Astrocyte (in vitro differentiated cells and primary cell): ENCODE data around the gene RPS3A. TPM values are rescaled to one million over a fixed set of nuclear protein-coding genes. Genes with fewer than 3 reads are reported as not detected.

ENCODE experiments used
- DNase-seq: peaks from one replicate; pipeline ENCODE4 v3.0.0-alpha.2; 2010; ENCODE audit warnings: low read depth
- FAIRE-seq: peaks from 2 replicates; lab custom pipeline; 2011; peaks lifted over from hg19 to GRCh38; lab: Jason Lieb, UNC
- H2AFZ ChIP-seq: 2 replicates; pipeline ENCODE4 v1.6.0; 2012; ENCODE audit warnings: low read depth, low read length, inconsistent platforms
- H3K27ac ChIP-seq: 2 replicates; pipeline ENCODE4 v1.5.1; 2011; ENCODE audit warnings: low read depth, low read length, inconsistent platforms
- H3K27me3 ChIP-seq: 2 replicates; pipeline ENCODE4 v1.6.0; 2011; ENCODE audit warnings: low read length, inconsistent platforms; ENCODE audit not compliant: insufficient read depth
- H3K36me3 ChIP-seq: 2 replicates; pipeline ENCODE4 v1.5.1; 2011; ENCODE audit warnings: low read length, inconsistent platforms; ENCODE audit not compliant: insufficient read depth
- H3K4me1 ChIP-seq: 2 replicates; pipeline ENCODE4 v1.5.1; 2011; ENCODE audit warnings: low read length, inconsistent platforms; ENCODE audit not compliant: insufficient read depth
- H3K4me2 ChIP-seq: 2 replicates; pipeline ENCODE4 v1.6.0; 2012; ENCODE audit warnings: low read length, inconsistent platforms
- H3K4me3 ChIP-seq: 2 replicates; pipeline ENCODE4 v1.5.1; 2011; ENCODE audit warnings: low read depth, mild to moderate bottlenecking, low read length, inconsistent platforms; ENCODE audit not compliant: insufficient read depth
- H3K79me2 ChIP-seq: 2 replicates; pipeline ENCODE4 v1.6.0; 2012; ENCODE audit warnings: mild to moderate bottlenecking, low read length, inconsistent platforms; ENCODE audit not compliant: insufficient read depth
- H3K9ac ChIP-seq: 2 replicates; pipeline ENCODE4 v1.6.0; 2012; ENCODE audit warnings: mild to moderate bottlenecking, low read length, inconsistent platforms
- H3K9me3 ChIP-seq: 2 replicates; pipeline ENCODE4 v1.5.1; 2012; ENCODE audit warnings: low read depth, mild to moderate bottlenecking, low read length, inconsistent platforms; ENCODE audit not compliant: insufficient read depth
- H4K20me1 ChIP-seq: 2 replicates; pipeline ENCODE4 v1.6.0; 2012; ENCODE audit warnings: low read length, inconsistent platforms; ENCODE audit not compliant: insufficient read depth
- H3K27ac Mint-ChIP-seq: one replicate; pipeline ENCODE4 v1.8.0; 2021; ENCODE audit warnings: mild to moderate bottlenecking, mixed read lengths; ENCODE audit not compliant: unreplicated experiment
- H3K27me3 Mint-ChIP-seq: one replicate; pipeline ENCODE4 v1.8.0; 2021; ENCODE audit warnings: low read depth, mixed read lengths; ENCODE audit not compliant: unreplicated experiment
- H3K36me3 Mint-ChIP-seq: one replicate; pipeline ENCODE4 v1.8.0; 2021; ENCODE audit warnings: low read depth, mixed read lengths; ENCODE audit not compliant: unreplicated experiment
- H3K4me1 Mint-ChIP-seq: one replicate; pipeline ENCODE4 v1.8.0; 2021; ENCODE audit warnings: low read depth, mixed read lengths; ENCODE audit not compliant: unreplicated experiment
- H3K4me3 Mint-ChIP-seq: one replicate; pipeline ENCODE4 v1.8.0; 2021; ENCODE audit warnings: mild to moderate bottlenecking, moderate library complexity, mixed read lengths; ENCODE audit not compliant: unreplicated experiment
- H3K9me3 Mint-ChIP-seq: one replicate; pipeline ENCODE4 v1.8.0; 2021; ENCODE audit warnings: mild to moderate bottlenecking, mixed read lengths; ENCODE audit not compliant: unreplicated experiment
- CTCF ChIP-seq: IDR thresholded peaks from 2 replicates; pipeline ENCODE4 v1.5.1; 2011; ENCODE audit warnings: low read depth, mild to moderate bottlenecking, inconsistent platforms, low read length, moderate library complexity; ENCODE audit not compliant: insufficient read depth
- EZH2 ChIP-seq: IDR thresholded peaks from 2 replicates; pipeline ENCODE4 v1.6.1; 2012; ENCODE audit warnings: mild to moderate bottlenecking, low read length, inconsistent platforms; ENCODE audit not compliant: insufficient read depth
- total RNA-seq: library from RNA; stranded (reverse); gene quantifications from 2 replicates; pipeline ENCODE4 v1.2.1, GENCODE V29; 2021

RPS3A gene
- total RNA-seq, 1 donor from 2014 or later, result 1,351 TPM

GRCh38 chr4:151091047-151091446 lies 8.4 kb upstream of the RPS3A start:
- H3K4me1 Mint-ChIP-seq, result no peaks in the 10 kb centered on the region
- H3K4me3 ChIP-seq, result no peak overlapping the region
- FAIRE-seq, result no peak
- no peak overlapping the region for H2AFZ ChIP-seq
- H3K9me3 ChIP-seq, result no peaks in the 10 kb centered on the region
- no peaks in the 10 kb centered on the region for H3K9me3 Mint-ChIP-seq
- no peaks in the 10 kb centered on the region for H3K36me3 ChIP-seq
- H3K79me2 ChIP-seq, result no peaks in the 10 kb centered on the region
- H3K27ac Mint-ChIP-seq, result no peak overlapping the region
- TF ChIP-seq EZH2 (no peak), CTCF (no peak)
- no peaks in the 10 kb centered on the region for H3K27me3 Mint-ChIP-seq
- H3K9ac ChIP-seq, result no peak overlapping the region
- H3K36me3 Mint-ChIP-seq, result no peaks in the 10 kb centered on the region
- no peaks in the 10 kb centered on the region for H4K20me1 ChIP-seq
- no peak for DNase-seq
- no peak overlapping the region for H3K4me3 Mint-ChIP-seq
- no peaks in the 10 kb centered on the region for H3K27me3 ChIP-seq
- H3K27ac ChIP-seq, result no peak overlapping the region
- no peaks in the 10 kb centered on the region for H3K4me1 ChIP-seq
- no peak overlapping the region for H3K4me2 ChIP-seq

- no peaks in the 10 kb centered on the region for H3K4me1 Mint-ChIP-seq
- H3K9ac ChIP-seq, result no peak overlapping the region
- H3K4me3 ChIP-seq, result no peak overlapping the region
- H3K36me3 Mint-ChIP-seq, result no peaks in the 10 kb centered on the region
- no peak overlapping the region for H3K4me2 ChIP-seq
- H3K79me2 ChIP-seq, result no peaks in the 10 kb centered on the region
- no peak for DNase-seq
- no peaks in the 10 kb centered on the region for H3K27me3 Mint-ChIP-seq
- FAIRE-seq, result no peak
- no peak for TF ChIP-seq EZH2
- no peak for TF ChIP-seq CTCF
- no peaks in the 10 kb centered on the region for H3K9me3 ChIP-seq
- no peaks in the 10 kb centered on the region for H3K27me3 ChIP-seq
- no peaks in the 10 kb centered on the region for H4K20me1 ChIP-seq
- no peaks in the 10 kb centered on the region for H3K36me3 ChIP-seq
- no peaks in the 10 kb centered on the region for H3K4me1 ChIP-seq
- H3K4me3 Mint-ChIP-seq, result no peak overlapping the region
- H3K27ac Mint-ChIP-seq, result no peak overlapping the region
- H3K9me3 Mint-ChIP-seq, result no peaks in the 10 kb centered on the region
- H2AFZ ChIP-seq, result no peak overlapping the region
- no peak overlapping the region for H3K27ac ChIP-seq
Measured at GRCh38 chr4:151092488-151092887, 6.9 kb upstream of the RPS3A start.

GRCh38 chr4:151093203-151093602 lies 6.2 kb upstream of the RPS3A start:
- TF ChIP-seq EZH2, result no peak
- no peak for TF ChIP-seq CTCF
- DNase-seq (no peak), FAIRE-seq (no peak)
- H3K9me3 ChIP-seq, result no peaks in the 10 kb centered on the region
- Mint-ChIP-seq H3K4me1 (no peaks in the 10 kb centered on the region), H3K36me3 (no peaks in the 10 kb centered on the region), H3K9me3 (no peaks in the 10 kb centered on the region), H3K27ac (no peak overlapping the region), H3K27me3 (no peaks in the 10 kb centered on the region), H3K4me3 (no peak overlapping the region)
- no peaks in the 10 kb centered on the region for H3K4me1 ChIP-seq
- H3K9ac ChIP-seq, result no peak overlapping the region
- H2AFZ ChIP-seq, result no peak overlapping the region
- H3K36me3 ChIP-seq, result no peaks in the 10 kb centered on the region
- no peaks in the 10 kb centered on the region for H4K20me1 ChIP-seq
- H3K4me3 ChIP-seq, result no peak overlapping the region
- H3K27me3 ChIP-seq, result no peaks in the 10 kb centered on the region
- no peaks in the 10 kb centered on the region for H3K79me2 ChIP-seq
- H3K27ac ChIP-seq, result no peak overlapping the region
- H3K4me2 ChIP-seq, result no peak overlapping the region
